Activated T-helper 17 cell treated with anti-CD3 and anti-CD28 coated beads, Interleukin-2, amount 50 U/mL, for 72 hours (primary cell): Measurements from ENCODE around the gene ATP6V0E1. TPM values are rescaled to one million over a fixed set of nuclear protein-coding genes. Genes with fewer than 3 reads are reported as not detected.
"Not testable (repeated sequence)": the region's sequence is repeated elsewhere in the genome, so short reads cannot be mapped to it uniquely, and the experiment has no call there.

Source experiments
- ATAC-seq: fragments of 150-1000 bp; cut with Tn5 transposase; replicated peaks from 2 replicates; pipeline ENCODE4 v1.10.0; 2021; ENCODE audit warnings: mild to moderate bottlenecking, moderate library complexity
- H3K27ac Mint-ChIP-seq: one replicate; pipeline ENCODE4 v1.8.0; 2022; ENCODE audit warnings: mixed read lengths
- H3K27me3 Mint-ChIP-seq: one replicate; pipeline ENCODE4 v1.8.0; 2022; ENCODE audit warnings: mixed read lengths
- H3K36me3 Mint-ChIP-seq: one replicate; pipeline ENCODE4 v1.8.0; 2022; ENCODE audit warnings: low read depth, mild to moderate bottlenecking, mixed read lengths
- H3K4me1 Mint-ChIP-seq: one replicate; pipeline ENCODE4 v1.8.0; 2022; ENCODE audit warnings: mixed read lengths
- H3K4me3 Mint-ChIP-seq: one replicate; pipeline ENCODE4 v1.8.0; 2022; ENCODE audit warnings: mild to moderate bottlenecking, mixed read lengths
- H3K9me3 Mint-ChIP-seq: one replicate; pipeline ENCODE4 v1.8.0; 2022; ENCODE audit warnings: mixed read lengths
- total RNA-seq, 2 donors: library from RNA; stranded (reverse); gene quantifications; one replicate each; pipeline ENCODE4 v1.2.3, GENCODE V29; 2022

ATP6V0E1 gene
- total RNA-seq, 2 donors from 2014 or later, result 123 to 163 TPM

DNA sequence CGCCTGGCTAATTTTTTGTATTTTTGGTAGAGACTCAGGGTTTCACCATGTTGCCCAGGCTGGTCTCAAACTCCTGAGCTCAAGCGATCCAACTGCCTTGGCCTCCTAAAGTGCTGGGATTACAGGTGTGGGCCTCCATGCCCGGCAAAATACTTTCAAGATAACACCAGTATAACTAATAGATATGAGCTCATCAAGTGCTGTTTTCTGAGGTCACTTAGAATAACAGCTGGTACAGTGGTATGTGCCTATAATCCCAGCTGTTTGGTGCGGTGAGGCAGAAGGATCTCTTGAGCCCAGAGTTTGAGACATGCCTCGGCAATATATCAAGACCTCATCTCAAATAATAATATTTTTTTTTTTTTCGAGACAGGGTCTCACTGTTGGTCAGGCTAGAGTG, 42.1 kb downstream of the ATP6V0E1 start:
- Mint-ChIP-seq H3K36me3 (peaks cover 52% of the 10 kb centered on the region), H3K27ac (no peak overlapping the region), H3K4me3 (no peak overlapping the region), H3K9me3 (no peaks in the 10 kb centered on the region), H3K4me1 (no peaks in the 10 kb centered on the region), H3K27me3 (no peaks in the 10 kb centered on the region)
- ATAC-seq, result no peak

DNA sequence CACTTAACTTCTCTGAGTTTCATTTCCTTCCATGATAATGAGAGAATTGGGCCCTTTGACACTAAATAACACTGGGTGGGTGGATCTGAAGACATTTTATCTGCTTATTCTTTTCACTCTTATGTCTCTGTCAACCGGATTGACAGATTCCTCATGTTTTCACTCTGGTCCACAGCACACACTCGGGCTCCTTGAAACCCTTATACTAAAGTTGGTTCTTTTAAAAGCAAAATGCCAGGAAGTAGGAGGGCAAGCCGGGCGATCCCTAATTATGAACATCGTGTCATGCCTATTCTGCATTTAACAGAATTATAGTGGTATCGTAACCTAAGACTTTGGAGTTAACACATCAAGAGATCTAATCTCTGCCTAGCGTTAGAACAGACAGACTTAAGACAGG, 44.3 kb downstream of the ATP6V0E1 start:
- no peak for ATAC-seq
- Mint-ChIP-seq H3K4me1 (no peaks in the 10 kb centered on the region), H3K36me3 (peaks cover 32% of the 10 kb centered on the region), H3K27me3 (no peaks in the 10 kb centered on the region), H3K9me3 (no peaks in the 10 kb centered on the region), H3K27ac (no peak overlapping the region), H3K4me3 (no peak overlapping the region)

DNA sequence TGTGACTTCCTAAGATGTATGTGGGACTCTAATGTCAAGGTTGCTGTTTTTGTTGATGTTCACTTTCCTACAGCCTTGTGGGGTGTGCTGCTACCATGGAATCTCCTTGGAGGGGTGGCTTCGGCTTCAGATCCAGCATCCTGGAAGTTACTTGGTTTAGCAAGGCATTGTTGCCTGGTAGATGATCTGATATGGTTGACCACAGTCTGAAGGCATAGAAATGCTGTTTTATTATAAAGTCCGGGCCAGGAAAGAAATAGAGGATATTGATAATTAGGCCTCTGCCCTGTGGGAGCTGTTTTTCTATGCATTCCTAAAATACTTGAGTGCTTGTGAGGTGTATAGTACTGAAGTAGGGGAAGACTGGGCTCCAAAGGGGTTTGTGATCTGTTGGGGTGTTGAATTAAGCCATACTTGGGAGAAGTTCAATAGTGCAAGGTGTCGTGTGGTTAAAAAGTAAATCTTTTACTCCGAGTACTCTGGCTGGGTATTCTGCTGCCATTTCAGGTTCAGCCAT, 45.3 kb downstream of the ATP6V0E1 start:
- no peak for ATAC-seq
- Mint-ChIP-seq H3K27me3 (no peaks in the 10 kb centered on the region), H3K4me3 (no peak overlapping the region), H3K9me3 (no peaks in the 10 kb centered on the region), H3K4me1 (no peaks in the 10 kb centered on the region), H3K36me3 (peaks cover 31% of the 10 kb centered on the region), H3K27ac (no peak overlapping the region)

DNA sequence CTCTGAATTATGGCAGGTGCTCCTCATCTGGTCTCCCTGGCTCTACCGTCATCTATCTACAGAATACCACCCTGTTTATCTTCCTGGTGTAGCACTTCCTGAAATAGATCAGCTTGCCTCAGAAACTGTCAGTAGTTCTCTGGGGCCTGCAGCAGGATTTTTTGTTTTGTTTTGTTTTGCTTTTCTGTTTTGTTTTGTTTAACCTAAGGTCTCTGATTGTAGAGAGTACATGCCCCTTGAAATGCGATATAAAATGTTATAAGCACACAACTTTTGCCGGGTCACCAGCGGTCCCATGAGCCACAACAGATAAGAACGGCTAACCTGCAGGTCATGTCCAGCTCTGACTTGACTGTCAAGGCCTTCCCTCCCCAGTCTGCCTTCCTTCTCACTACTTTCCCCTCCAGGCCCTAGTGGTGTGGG, 45.9 kb downstream of the ATP6V0E1 start:
- no peaks in the 10 kb centered on the region for H3K27me3 Mint-ChIP-seq
- peaks cover 31% of the 10 kb centered on the region for H3K36me3 Mint-ChIP-seq
- H3K4me3 Mint-ChIP-seq, result no peak overlapping the region
- no peaks in the 10 kb centered on the region for H3K9me3 Mint-ChIP-seq
- peaks cover 3% of the 10 kb centered on the region for H3K4me1 Mint-ChIP-seq
- no peak overlapping the region for H3K27ac Mint-ChIP-seq
- no peak for ATAC-seq

DNA sequence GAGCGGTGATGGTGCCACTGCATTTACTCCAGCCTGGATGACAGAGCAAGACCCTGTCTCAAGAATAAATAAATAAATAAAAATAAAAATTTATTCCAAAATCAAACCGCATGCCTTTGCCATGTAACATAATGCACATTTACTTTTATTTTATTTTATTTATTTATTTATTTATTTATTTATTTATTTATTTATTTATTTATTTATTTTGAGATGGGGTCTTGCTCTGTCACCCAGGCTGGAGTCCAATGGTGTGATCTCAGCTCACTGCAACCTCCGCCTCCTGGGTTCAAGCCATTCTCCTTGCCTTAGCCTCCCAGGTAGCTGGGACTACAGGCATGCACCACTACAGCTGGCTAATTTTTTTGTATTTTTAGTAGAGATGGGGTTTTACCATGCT, 48.5 kb downstream of the ATP6V0E1 start:
- H3K4me1 Mint-ChIP-seq, result peaks cover 22% of the 10 kb centered on the region
- H3K27me3 Mint-ChIP-seq, H3K9me3 Mint-ChIP-seq, H3K4me3 Mint-ChIP-seq, ATAC-seq, H3K27ac Mint-ChIP-seq: not testable (repeated sequence)
- H3K36me3 Mint-ChIP-seq, result peaks cover 34% of the 10 kb centered on the region

DNA sequence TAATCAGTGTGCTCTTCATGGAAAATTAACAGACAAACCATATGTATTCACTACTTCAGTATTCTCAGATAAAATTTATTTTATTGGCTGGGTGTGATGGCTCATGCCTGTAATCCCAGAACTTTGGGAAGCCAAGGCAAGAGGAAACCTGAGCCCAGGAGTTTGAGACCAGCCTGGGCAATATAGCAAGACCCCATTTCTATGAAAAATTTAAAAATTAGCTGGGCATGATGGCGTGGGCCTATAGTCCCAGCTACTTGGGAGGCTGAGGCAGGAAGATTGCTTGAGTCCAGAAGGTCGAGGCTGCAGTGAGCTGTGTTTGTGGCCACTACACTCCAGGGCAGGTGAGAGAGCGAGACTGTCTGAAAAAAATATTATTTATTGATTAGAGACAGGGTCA, 49.2 kb downstream of the ATP6V0E1 start:
- Mint-ChIP-seq H3K27ac (no peak overlapping the region), H3K36me3 (peaks cover 34% of the 10 kb centered on the region), H3K9me3 (no peaks in the 10 kb centered on the region), H3K4me1 (peaks cover 24% of the 10 kb centered on the region), H3K27me3 (no peaks in the 10 kb centered on the region), H3K4me3 (no peak overlapping the region)
- no peak for ATAC-seq

DNA sequence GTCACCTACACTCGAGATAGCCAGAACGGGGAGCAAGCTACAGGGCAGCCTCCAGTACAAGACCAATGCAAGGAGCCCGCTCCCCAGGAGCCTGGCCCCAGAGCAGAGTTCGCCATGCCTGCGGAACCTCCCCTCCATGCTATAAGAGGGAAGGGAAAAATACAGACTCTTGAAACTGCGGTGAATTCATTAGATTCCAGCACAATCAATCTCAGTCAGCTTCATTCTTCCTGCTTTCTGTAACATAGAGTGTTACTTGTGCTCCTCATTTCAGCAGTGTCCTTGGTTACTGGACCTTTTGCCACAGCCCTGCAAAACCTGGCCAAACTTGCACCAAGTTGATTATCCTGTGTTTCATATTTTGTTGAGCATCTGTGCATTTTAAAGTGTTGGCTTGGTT, 50.4 kb downstream of the ATP6V0E1 start:
- ATAC-seq, result no peak
- Mint-ChIP-seq H3K4me3 (peak overlapping the region; percentile 77), H3K4me1 (peaks cover 24% of the 10 kb centered on the region), H3K27ac (peak overlapping the region; percentile 73), H3K27me3 (no peaks in the 10 kb centered on the region), H3K36me3 (peaks cover 34% of the 10 kb centered on the region), H3K9me3 (no peaks in the 10 kb centered on the region)

DNA sequence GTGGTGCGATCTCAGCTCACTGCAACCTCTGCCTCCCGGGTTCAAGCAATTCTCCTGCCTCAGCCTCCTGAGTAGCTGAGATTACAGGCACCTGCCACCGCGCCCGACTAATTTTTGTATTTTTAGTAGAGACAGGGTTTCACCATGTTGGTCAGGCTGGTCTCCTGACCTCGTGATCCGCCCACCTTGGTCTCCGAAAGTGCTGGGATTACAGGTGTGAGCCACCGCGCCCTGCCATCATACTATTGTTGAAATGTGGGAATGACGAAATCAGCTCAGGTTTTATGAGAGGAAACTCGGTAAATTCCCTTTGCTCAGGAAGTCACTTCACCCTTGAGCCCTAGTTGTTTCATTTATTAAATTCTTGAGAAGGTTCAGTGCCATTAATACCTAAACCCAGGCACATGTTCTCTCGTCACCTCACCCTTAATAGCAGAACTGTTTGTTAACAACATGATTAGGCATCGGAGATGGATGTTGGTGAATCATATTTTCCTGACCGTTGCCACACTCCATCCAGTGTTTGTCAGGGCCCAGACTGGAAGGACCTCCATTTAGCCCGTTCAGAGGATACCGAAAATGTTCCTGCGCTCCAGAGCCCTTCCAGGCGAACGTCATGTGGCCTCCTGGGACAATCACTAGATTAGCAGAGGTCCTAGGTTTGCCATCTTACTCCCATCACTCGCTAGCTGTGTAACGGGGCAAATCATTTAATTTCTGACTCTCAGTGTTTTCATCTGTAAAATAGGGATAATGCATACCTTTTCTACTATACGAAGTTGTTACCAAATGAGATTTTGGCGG, 52.5 kb downstream of the ATP6V0E1 start:
- Mint-ChIP-seq H3K4me1 (peaks cover 35% of the 10 kb centered on the region), H3K36me3 (peaks cover 34% of the 10 kb centered on the region), H3K27ac (peak overlapping the region; percentile 90), H3K9me3 (no peaks in the 10 kb centered on the region), H3K27me3 (no peaks in the 10 kb centered on the region), H3K4me3 (peak overlapping the region; percentile 77)
- peak; percentile 77 for ATAC-seq

DNA sequence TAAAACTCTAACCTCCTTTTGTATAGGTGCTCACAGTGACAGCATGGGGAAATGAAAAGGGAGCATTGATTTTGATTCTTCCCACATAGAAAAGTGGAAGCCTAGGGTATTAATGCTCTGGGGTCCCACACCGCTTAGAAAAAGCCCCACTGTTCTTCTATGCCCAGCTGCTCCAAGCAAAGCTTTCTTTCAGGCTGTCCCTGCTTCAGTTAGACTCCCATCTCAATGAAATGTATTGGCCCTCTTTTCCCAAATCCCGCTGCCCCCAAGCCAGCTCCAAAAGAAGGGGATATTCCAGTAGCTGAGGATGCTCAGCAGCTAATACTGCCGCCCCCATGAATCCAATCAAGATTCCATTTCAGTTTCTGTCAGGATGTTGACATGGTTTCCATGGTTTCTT, 55.6 kb downstream of the ATP6V0E1 start:
- Mint-ChIP-seq H3K27ac (peak overlapping the region; percentile 83), H3K27me3 (no peaks in the 10 kb centered on the region), H3K9me3 (no peaks in the 10 kb centered on the region), H3K4me1 (peaks cover 35% of the 10 kb centered on the region), H3K36me3 (peaks cover 22% of the 10 kb centered on the region), H3K4me3 (peak overlapping the region; percentile 23)
- no peak for ATAC-seq

DNA sequence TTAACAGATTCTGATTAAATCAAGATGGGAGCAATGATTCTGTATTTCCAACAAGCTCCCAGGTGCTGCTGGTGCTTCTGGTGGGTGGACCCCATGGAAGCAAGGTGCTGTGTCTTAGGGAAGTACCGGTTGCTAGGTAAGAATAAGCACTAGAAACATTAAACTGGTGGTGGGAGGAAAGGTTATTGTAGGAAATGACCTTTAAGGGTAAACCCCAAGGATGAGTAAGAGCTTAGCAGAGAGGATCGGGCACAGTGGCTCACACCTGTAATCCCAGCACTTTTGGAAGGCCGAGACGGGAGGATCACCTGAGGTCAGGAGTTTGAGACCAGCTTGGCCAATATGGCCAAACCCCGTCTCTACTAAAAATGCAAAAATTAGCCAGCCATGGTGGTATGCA, 56.4 kb downstream of the ATP6V0E1 start:
- Mint-ChIP-seq H3K27ac (peak overlapping the region; percentile 83), H3K4me1 (peaks cover 27% of the 10 kb centered on the region), H3K9me3 (no peaks in the 10 kb centered on the region), H3K4me3 (peak overlapping the region; percentile 23), H3K27me3 (no peaks in the 10 kb centered on the region), H3K36me3 (peaks cover 14% of the 10 kb centered on the region)
- peak; percentile 36 for ATAC-seq

DNA sequence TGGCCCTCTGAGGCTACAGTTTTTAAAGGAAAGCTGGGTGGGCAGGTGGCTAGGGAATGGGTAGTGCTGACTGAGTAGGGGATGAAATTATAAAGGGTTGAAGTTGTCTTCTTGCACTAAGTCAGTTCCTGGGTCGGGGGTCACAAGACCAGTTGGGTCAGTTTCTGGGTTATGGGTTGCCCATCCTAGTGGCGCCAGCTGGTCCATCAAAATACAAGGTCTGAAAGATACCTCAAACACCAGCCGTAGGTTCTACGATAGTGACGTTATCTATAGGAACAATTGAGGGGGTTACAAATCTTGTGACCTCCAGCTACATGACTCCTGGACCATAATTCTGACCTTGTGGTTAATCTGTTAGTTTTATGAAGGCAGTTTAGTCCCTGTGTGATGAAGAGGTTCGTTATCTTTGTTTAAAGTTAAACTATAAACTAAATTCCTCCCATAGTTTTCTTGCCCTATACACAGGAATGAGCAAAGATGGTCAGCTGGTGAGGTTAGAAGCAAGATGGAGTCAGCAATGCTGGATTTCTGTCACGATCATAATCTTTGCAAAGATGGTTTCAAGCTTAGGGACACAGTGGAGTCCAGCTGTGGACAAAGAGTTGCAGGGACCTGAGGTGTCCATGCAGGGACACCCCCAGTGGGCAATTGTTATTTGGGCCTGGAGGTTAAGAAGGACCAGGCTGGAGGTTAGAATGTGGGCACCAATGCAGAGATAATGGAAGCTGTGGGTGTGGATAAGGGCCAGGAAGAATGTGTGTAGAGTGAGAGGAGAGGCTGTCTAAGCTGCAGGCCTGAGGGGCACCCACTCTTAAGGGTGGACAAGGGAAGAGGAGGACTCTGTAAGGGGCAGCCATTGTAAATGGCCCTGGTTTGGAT, 58.6 kb downstream of the ATP6V0E1 start:
- Mint-ChIP-seq H3K27me3 (no peaks in the 10 kb centered on the region), H3K27ac (peak overlapping the region; percentile 10)

DNA sequence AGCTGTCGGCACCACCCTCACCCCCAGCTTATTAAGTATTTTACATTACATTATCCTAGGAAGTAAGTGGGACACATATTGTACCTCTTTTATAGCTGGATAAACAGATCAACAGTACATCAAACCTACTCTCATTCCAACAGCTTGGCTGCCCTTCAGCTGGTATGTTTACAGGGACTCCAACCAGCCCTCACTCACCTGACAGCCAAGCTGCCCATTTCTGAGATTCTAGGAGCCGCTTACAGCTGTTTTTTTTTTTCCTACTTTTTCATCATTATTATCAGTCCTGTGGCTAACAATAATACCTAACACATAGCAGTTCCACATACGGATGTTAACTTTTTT, 59.2 kb downstream of the ATP6V0E1 start:
- no peak for ATAC-seq
- Mint-ChIP-seq H3K9me3 (no peaks in the 10 kb centered on the region), H3K27ac (no peak overlapping the region), H3K36me3 (no peaks in the 10 kb centered on the region), H3K27me3 (no peaks in the 10 kb centered on the region), H3K4me3 (no peak overlapping the region), H3K4me1 (peaks cover 11% of the 10 kb centered on the region)

More for the DNA sequence above, 58.6 kb downstream of the ATP6V0E1 start:
- Mint-ChIP-seq H3K4me1 (peaks cover 13% of the 10 kb centered on the region), H3K36me3 (no peaks in the 10 kb centered on the region), H3K4me3 (no peak overlapping the region), H3K9me3 (no peaks in the 10 kb centered on the region)
- ATAC-seq, result no peak

DNA sequence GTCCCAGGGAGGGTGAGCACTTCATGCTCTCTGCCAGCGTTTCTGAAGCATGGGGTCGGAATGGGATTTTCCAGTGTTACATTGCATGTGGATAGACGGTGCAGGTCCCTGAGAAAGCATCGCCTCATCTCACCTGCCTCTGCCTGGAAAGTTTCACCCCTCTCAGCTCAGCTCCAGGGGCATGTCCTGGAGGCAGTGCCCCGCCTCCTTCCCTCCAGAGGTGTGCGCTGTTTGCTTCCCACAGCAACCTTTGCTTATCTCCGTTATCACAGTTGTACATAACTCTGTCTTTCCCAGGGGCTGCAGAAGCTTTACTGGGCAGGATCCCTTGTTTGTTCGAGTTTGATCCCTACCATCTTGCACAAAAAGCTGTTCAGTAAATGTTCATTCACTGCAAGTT, 61.9 kb downstream of the ATP6V0E1 start:
- no peaks in the 10 kb centered on the region for H3K9me3 Mint-ChIP-seq
- H3K27ac Mint-ChIP-seq, result no peak overlapping the region
- no peak for ATAC-seq
- no peaks in the 10 kb centered on the region for H3K4me1 Mint-ChIP-seq
- no peak overlapping the region for H3K4me3 Mint-ChIP-seq
- no peaks in the 10 kb centered on the region for H3K36me3 Mint-ChIP-seq
- no peaks in the 10 kb centered on the region for H3K27me3 Mint-ChIP-seq

DNA sequence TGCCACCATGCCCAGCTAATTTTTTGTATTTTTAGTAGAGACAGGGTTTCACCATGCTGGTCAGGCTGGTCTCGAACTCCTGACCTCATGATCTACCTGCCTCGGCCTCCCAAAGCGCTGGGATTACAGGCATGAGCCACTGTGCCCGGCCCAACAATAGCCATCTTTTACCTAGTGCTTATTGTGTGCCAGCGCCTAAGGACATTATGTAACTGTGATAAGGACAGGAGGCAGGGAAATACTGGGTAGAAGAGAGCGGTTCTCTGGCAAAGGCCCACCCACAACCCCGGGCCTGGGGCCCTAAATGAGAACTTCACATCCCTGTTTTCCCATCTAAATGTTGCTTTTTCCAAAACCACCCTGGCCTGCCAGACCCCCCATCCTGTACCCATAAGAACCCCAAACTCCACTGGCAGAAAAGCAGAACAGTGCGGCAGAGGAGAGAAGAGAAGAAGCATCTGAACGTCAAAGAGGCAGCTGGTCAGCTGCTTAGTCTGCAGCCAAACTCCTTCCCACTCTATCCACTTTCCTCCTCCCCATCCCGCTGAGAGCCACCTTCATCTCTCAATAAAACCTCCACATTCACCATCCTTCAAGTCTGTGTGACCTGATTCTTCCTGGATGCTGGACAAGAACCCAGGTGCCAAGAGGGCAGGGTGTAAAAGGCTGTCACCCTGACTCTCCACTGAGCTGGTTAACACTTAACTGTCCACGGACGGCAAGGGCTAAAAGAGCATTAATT, 63.7 kb downstream of the ATP6V0E1 start:
- not testable (repeated sequence) for ATAC-seq, H3K27me3 Mint-ChIP-seq, H3K36me3 Mint-ChIP-seq, H3K9me3 Mint-ChIP-seq, H3K4me3 Mint-ChIP-seq, H3K4me1 Mint-ChIP-seq, H3K27ac Mint-ChIP-seq
